Spleen (tissue), 11 donors: ENCODE results near the gene ZNF699. TPM values are rescaled to one million over a fixed set of nuclear protein-coding genes. Genes with fewer than 3 reads are reported as not detected.

ENCODE experiments used
- DNase-seq: peaks from one replicate; pipeline ENCODE4 v3.0.0-alpha.2; 2020
- H3K27ac ChIP-seq, 8 donors: fragments of 200-600 bp; sonication (generic) in 7 of 8; 1 replicate in 4 of 8; 2 replicates in 4 of 8; pipeline versions ENCODE4 v1.5.0 to v1.8.0; 2016 to 2021; ENCODE audit warnings: inconsistent platforms in 4 of 8, mild to moderate bottlenecking in 4 of 8, moderate library complexity in 1 of 8
- H3K27me3 ChIP-seq, 7 donors: fragments of 200-600 bp; sonication (generic) in 6 of 7; replicated peaks in 1 of 7; 1 replicate in 4 of 7; 2 replicates in 3 of 7; pipeline versions ENCODE4 v1.5.0 to v1.8.0; 2016 to 2021; ENCODE audit warnings: inconsistent platforms in 3 of 7, mild to moderate bottlenecking in 1 of 7
- H3K36me3 ChIP-seq, 6 donors: fragments of 200-600 bp; sonication (generic) in 5 of 6; 1 replicate in 4 of 6; 2 replicates in 2 of 6; pipeline versions ENCODE4 v1.5.0 to v1.8.0; 2016 to 2021; ENCODE audit warnings: inconsistent platforms in 2 of 6
- H3K4me1 ChIP-seq, 6 donors: fragments of 200-600 bp; sonication (generic) in 5 of 6; 1 replicate in 3 of 6; 2 replicates in 3 of 6; pipeline versions ENCODE4 v1.5.0 to v1.8.0; 2016 to 2021; ENCODE audit warnings: inconsistent platforms in 3 of 6
- H3K4me3 ChIP-seq, 8 donors: fragments of 200-600 bp; sonication (generic) in 7 of 8; 1 replicate in 4 of 8; 2 replicates in 4 of 8; pipeline versions ENCODE4 v1.5.0 to v1.8.0; 2016 to 2021; ENCODE audit warnings: inconsistent platforms in 4 of 8, mild to moderate bottlenecking in 4 of 8, moderate library complexity in 2 of 8
- H3K9me3 ChIP-seq, 8 donors: fragments of 200-600 bp; sonication (generic) in 7 of 8; 1 replicate in 4 of 8; 2 replicates in 4 of 8; pipeline versions ENCODE4 v1.5.0 to v1.8.0; 2016 to 2021; ENCODE audit warnings: inconsistent platforms in 4 of 8
- CTCF ChIP-seq, 11 experiments: fragments of 200-600 bp in 7 of 11; fragments of 450-650 bp in 4 of 11; sonication (generic) in 4 of 11; IDR thresholded peaks in 8 of 11; conservative IDR thresholded peaks in 3 of 11; 1 replicate in 7 of 11; 2 replicates in 4 of 11; pipeline versions ENCODE4 v1.4.0 to v1.8.0; 2016 to 2021; ENCODE audit warnings: antibody characterized with exemption in 11 of 11, inconsistent platforms in 4 of 11, mild to moderate bottlenecking in 1 of 11
- POLR2A ChIP-seq, 3 donors: fragments of 450-650 bp; IDR thresholded peaks; one replicate each; pipeline ENCODE4 v1.5.1; 2017; ENCODE audit warnings: antibody characterized with exemption in 3 of 3, mild to moderate bottlenecking in 1 of 3
- POLR2AphosphoS5 ChIP-seq, 3 donors: sonication (generic); formaldehyde crosslinking; IDR thresholded peaks; one replicate each; pipeline ENCODE4 v1.5.1; 2017; ENCODE audit warnings: antibody characterized with exemption in 3 of 3
- WGBS, 5 donors: extraction: QIAGEN DNeasy Blood & Tissue Kit in 3 of 5; methylation state at CpG; one replicate each; pipeline versions ENCODE4 v1.1.5 to v1.1.7; 2013 to 2018; 5-methylcytosine and 5-hydroxymethylcytosine counted together
- intact Hi-C: fragments of 100-400 bp; cut with DNase I; formaldehyde crosslinking; loops from one replicate; pipeline ENCODE4 v1.15.0; 2023; ENCODE audit warnings: low total_unique reads
- polyA plus RNA-seq, 3 donors: library from polyadenylated mRNA; stranded (reverse); fragments of 200-250 nt; gene quantifications; one replicate each; pipeline ENCODE4 v1.2.1, GENCODE V29; 2013
- total RNA-seq, 7 donors: library from RNA; depleted of rRNA in 3 of 7; stranded (reverse); fragments of >200 nt in 3 of 7; fragmentation: NEBNext Ultra II Directional in 4 of 7; extraction: Animal tissue kit (Norgen Biotek cat#: 25700) in 4 of 7; gene quantifications; one replicate each; pipeline versions ENCODE4 v1.1.0 to v1.2.1, GENCODE V29; 2016 to 2021
- donor health status: healthy with polysubstance abuse.
- donor health status: DM: no; HTN: no; CAD: no; lungs with moderate emphysema.
- donor health status: DM: no; HTN: no; CAD: no.
- donor health status: Bipolar disorder and iron deficiency.
- donor health status: healthy.
- donor health status: DM: no; HTN: no; CAD: no.
- donor health status: DM: yes; HTN: yes; CAD: no.

Gene ZNF699
- total and polyA plus RNA-seq, 10 donors = 0.67 to 16.2 (median 9.9) TPM

DNA sequence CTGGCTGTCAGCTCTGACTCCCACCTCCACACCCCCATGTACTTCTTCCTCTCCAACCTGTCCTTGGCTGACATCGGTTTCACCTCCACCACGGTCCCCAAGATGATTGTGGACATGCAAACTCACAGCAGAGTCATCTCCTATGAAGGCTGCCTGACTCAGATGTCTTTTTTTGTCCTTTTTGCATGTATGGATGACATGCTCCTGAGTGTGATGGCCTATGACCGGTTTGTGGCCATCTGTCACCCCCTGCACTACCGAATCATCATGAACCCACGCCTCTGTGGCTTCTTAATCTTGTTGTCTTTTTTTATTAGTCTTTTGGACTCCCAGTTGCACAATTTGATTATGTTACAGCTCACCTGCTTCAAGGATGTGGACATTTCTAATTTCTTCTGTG, 58.4 kb downstream of the ZNF699 start:
- Histone ChIP-seq H3K9me3 (peaks cover 0 to 38% (median 8%) of the 10 kb centered on the region in 8 donors), H3K27ac (no peak overlapping the region), H3K4me1 (no peaks in the 10 kb centered on the region), H3K36me3 (no peaks in the 10 kb centered on the region), H3K4me3 (no peak overlapping the region), H3K27me3 (no peaks in the 10 kb centered on the region)
- TF ChIP-seq POLR2A (IDR thresholded peaks at IDR 0.05) = no peak
- no peak for DNase-seq
- intact Hi-C loops = no loop called here
- WGBS, 5 donors = 75 to 80% (median 77%) methylated on average over 5 of the region's 5 CpGs

DNA sequence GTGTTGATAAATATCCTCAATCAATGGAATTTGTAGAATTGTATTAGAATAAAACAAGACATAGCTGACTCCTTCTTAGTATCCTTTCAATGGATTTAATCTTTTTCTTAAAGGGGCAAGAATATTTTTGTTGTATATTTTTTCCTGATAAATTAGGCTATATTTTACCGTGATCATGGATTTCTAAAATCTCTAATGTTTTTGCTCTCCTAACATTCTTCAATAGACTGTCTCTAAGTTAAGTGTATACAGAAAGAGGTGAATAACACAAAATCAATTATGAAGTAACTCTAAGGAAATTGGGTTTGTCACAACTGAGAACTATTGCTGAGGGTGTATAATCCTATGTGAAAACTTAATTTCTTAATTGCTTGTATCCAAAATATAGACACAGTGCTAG, 59.0 kb downstream of the ZNF699 start, which contains the start of gene OR7E24:
TSS of gene OR7E24 (plus strand) at position 301 of the 400 bp plus-strand sequence. CDS start 114 bp downstream, outside the sequence.
- WGBS, 5 donors = 68 to 87% (median 82%) methylated on average over 1 of the region's 1 CpG
- TF ChIP-seq POLR2AphosphoS5 (IDR thresholded peaks at IDR 0.05) = no peak
- no peak for TF ChIP-seq POLR2A (IDR thresholded peaks at IDR 0.05)
- TF ChIP-seq CTCF (IDR thresholded peaks at IDR 0.05 in 8 of 11, conservative IDR thresholded peaks at IDR 0.05 in 3 of 11) = no peak
- Histone ChIP-seq H3K27me3 (no peaks in the 10 kb centered on the region), H3K4me1 (no peaks in the 10 kb centered on the region), H3K4me3 (no peak within 1 kb of the TSS), H3K36me3 (no peaks in the 10 kb centered on the region), H3K27ac (no peak within 1 kb of the TSS), H3K9me3 (peaks cover 0 to 38% (median 4%) of the 10 kb centered on the region in 8 donors)
- intact Hi-C loops = no loop called here
- no peak for DNase-seq

Other genes starting within 250 kb of the ZNF699 start
- not detected for gene OR1M1, start 222.8 kb downstream of the ZNF699 start, total RNA-seq
- not detected for gene OR1M1, start 222.8 kb downstream of the ZNF699 start, polyA plus RNA-seq
- gene OR7G2, start 202.4 kb downstream of the ZNF699 start, total RNA-seq = not detected
- gene OR7G2, start 202.4 kb downstream of the ZNF699 start, polyA plus RNA-seq = not detected
- not detected for gene OR7G1, start 194.1 kb downstream of the ZNF699 start, total RNA-seq
- gene OR7G1, start 194.1 kb downstream of the ZNF699 start, polyA plus RNA-seq = not detected
- not detected for gene OR7G3, start 182.9 kb downstream of the ZNF699 start, total RNA-seq
- gene OR7G3, start 182.9 kb downstream of the ZNF699 start, polyA plus RNA-seq = not detected
- gene ZNF317, start 169.4 kb downstream of the ZNF699 start, total RNA-seq = 10 to 100 TPM; 33.5 to 43.8 (median 35.6) TPM
- gene ZNF317, start 169.4 kb downstream of the ZNF699 start, polyA plus RNA-seq = 10 to 100 TPM; 30.2 to 51.2 (median 31.2) TPM
- not detected for gene OR7D2, start 130.9 kb downstream of the ZNF699 start, total RNA-seq
- under 1 TPM in 2 of 3 donors, not detected in 1; 0.02 to 0.03 TPM for gene OR7D2, start 130.9 kb downstream of the ZNF699 start, polyA plus RNA-seq
- gene OR7D4, start 90.2 kb downstream of the ZNF699 start, total RNA-seq = not detected
- not detected for gene OR7D4, start 90.2 kb downstream of the ZNF699 start, polyA plus RNA-seq
- gene OR7E24, start 58.9 kb downstream of the ZNF699 start, total RNA-seq = not detected
- not detected for gene OR7E24, start 58.9 kb downstream of the ZNF699 start, polyA plus RNA-seq
- 10 to 100 TPM; 25.9 to 40.1 (median 27.6) TPM for gene ZNF559, start 14.3 kb upstream of the ZNF699 start, total RNA-seq
- gene ZNF559, start 14.3 kb upstream of the ZNF699 start, polyA plus RNA-seq = 10 to 100 TPM; 27.7 to 33.5 (median 28.5) TPM
- 1 to 10 TPM; 1.1 to 5.2 (median 2.3) TPM for gene ZNF177, start 53.2 kb upstream of the ZNF699 start, total RNA-seq
- gene ZNF177, start 53.2 kb upstream of the ZNF699 start, polyA plus RNA-seq = 1 to 10 TPM; 2.0 to 3.0 (median 2.9) TPM
- gene ZNF266, start 125.7 kb upstream of the ZNF699 start, total RNA-seq = 10 to 100 TPM; 26.0 to 73.0 (median 42.9) TPM
- gene ZNF266, start 125.7 kb upstream of the ZNF699 start, polyA plus RNA-seq = 10 to 100 TPM; 42.6 to 75.5 (median 59.2) TPM
- gene ZNF560, start 188.8 kb upstream of the ZNF699 start, total RNA-seq = under 1 TPM in 1 of 7 donors, not detected in 6; 0.19 TPM
- gene ZNF560, start 188.8 kb upstream of the ZNF699 start, polyA plus RNA-seq = under 1 TPM in 2 of 3 donors, not detected in 1; 0.02 to 0.04 TPM
- 10 to 100 TPM; 12.1 to 22.7 (median 16.9) TPM for gene ZNF426, start 228.8 kb upstream of the ZNF699 start, total RNA-seq
- 1 to 10 TPM; 1.7 to 3.4 (median 2.4) TPM for gene ZNF426, start 228.8 kb upstream of the ZNF699 start, polyA plus RNA-seq